HG02970 (cell line): ENCODE data around the gene MEDAG.

Experiments
- ATAC-seq: cut with Tn5 transposase; IDR thresholded peaks from one replicate; pipeline ENCODE4 v1.9.1; 2021; ENCODE audit warnings: mild to moderate bottlenecking, moderate library complexity, moderate number of reproducible peaks; ENCODE audit not compliant: unreplicated experiment, low FRiP score

Gene MEDAG

GRCh38 chr13:30936971-30937370, 30.9 kb downstream of the MEDAG start:
- ATAC-seq: no peak

GRCh38 chr13:30943881-30944280, 37.8 kb downstream of the MEDAG start:
- ATAC-seq: no peak

- no peak for ATAC-seq
Observed at GRCh38 chr13:30957258-30957943, 51.3 kb downstream of the MEDAG start.

- no peak for ATAC-seq
Observed at GRCh38 chr13:30959678-30960077, 53.6 kb downstream of the MEDAG start.

GRCh38 chr13:30963791-30964190, 57.7 kb downstream of the MEDAG start:
- ATAC-seq: no peak

GRCh38 chr13:30965380-30965779, 59.3 kb downstream of the MEDAG start:
- ATAC-seq: no peak

GRCh38 chr13:30966101-30966500, 60.0 kb downstream of the MEDAG start:
- no peak for ATAC-seq

- ATAC-seq: no peak
Observed at GRCh38 chr13:30968846-30969245, 62.8 kb downstream of the MEDAG start.

- no peak for ATAC-seq
Observed at GRCh38 chr13:30971575-30971974, 65.5 kb downstream of the MEDAG start.

- no peak for ATAC-seq
Observed at GRCh38 chr13:30972888-30973377, 66.9 kb downstream of the MEDAG start.

- no peak for ATAC-seq
Observed at GRCh38 chr13:30974350-30974749, 68.3 kb downstream of the MEDAG start.
